ENCODE data around the gene AVPI1.

AVPI1 gene

GRCh38 chr10:97664282-97664850, 22.7 kb downstream of the AVPI1 start:
- Histone ChIP-seq H3K4me2 (ENCODE audit: low read depth, low read length, poor library complexity, severe bottlenecking) (no peak overlapping the region), H3K9me3 (ENCODE audit: insufficient read depth, low read length) (no peaks in the 10 kb centered on the region), H3K27ac (ENCODE audit: low read depth, low read length) (no peak overlapping the region), H3K36me3 (ENCODE audit: low read length) (no peaks in the 10 kb centered on the region; the same call in 1 of the 2 replicates), H3K27me3 (ENCODE audit: low read length) (no peaks in the 10 kb centered on the region), H3K79me2 (ENCODE audit: insufficient read depth, low read length) (no peaks in the 10 kb centered on the region), H4K20me1 (ENCODE audit: low read depth, low read length) (no peaks in the 10 kb centered on the region), H3K4me3 (ENCODE audit: insufficient read depth, low read length, poor library complexity, severe bottlenecking) (no peak overlapping the region), H3K9me2 (replicated peaks; ENCODE audit: insufficient read depth, low read length) (no peaks in the 10 kb centered on the region), H3K9ac (ENCODE audit: low read length) (no peak overlapping the region), H3F3A (ENCODE audit: insufficient read depth) (no peaks in the 10 kb centered on the region), H2AFZ (ENCODE audit: low read depth, low read length, severe bottlenecking) (no peak overlapping the region)
- TF ChIP-seq CTCF (IDR thresholded peaks at IDR 0.05; ENCODE audit: insufficient read depth, low read length, poor library complexity, severe bottlenecking) (no peak), EZH2phosphoT487 (conservative IDR thresholded peaks at IDR 0.05; ENCODE audit: low read length) (no peak)

DNA sequence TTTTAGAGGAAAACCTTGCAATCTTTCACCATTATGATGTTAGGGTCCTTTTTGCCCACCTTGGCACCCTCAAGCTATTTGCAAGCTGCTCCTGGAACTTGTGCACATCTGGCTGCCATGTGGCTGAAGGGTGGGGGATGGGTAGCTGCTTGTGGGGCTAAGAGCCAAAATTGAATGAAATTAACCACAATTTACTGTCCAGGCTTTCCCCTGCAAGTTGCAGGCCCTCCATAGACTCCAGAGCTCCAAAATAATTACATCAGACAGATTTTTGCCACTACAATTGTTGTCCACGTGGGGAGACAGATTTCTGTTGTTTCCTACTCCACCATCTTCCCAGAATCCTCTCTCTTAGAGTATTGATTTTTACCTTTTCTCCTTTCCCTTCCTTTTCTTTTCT, 27.5 kb downstream of the AVPI1 start:
- no peaks in the 10 kb centered on the region for H3F3A ChIP-seq (ENCODE audit: insufficient read depth)
- no peaks in the 10 kb centered on the region for H3K9me3 ChIP-seq (ENCODE audit: insufficient read depth, low read length)
- H3K79me2 ChIP-seq (ENCODE audit: insufficient read depth, low read length): no peaks in the 10 kb centered on the region
- no peak overlapping the region for H2AFZ ChIP-seq (ENCODE audit: low read depth, low read length, severe bottlenecking)
- H3K4me2 ChIP-seq (ENCODE audit: low read depth, low read length, poor library complexity, severe bottlenecking): no peak overlapping the region
- no peaks in the 10 kb centered on the region; the same call in 1 of the 2 replicates for H3K36me3 ChIP-seq (ENCODE audit: low read length)
- H3K9ac ChIP-seq (ENCODE audit: low read length): no peak overlapping the region
- no peak overlapping the region for H3K4me3 ChIP-seq (ENCODE audit: insufficient read depth, low read length, poor library complexity, severe bottlenecking)
- H3K9me2 ChIP-seq (replicated peaks; ENCODE audit: insufficient read depth, low read length): no peaks in the 10 kb centered on the region
- H3K27ac ChIP-seq (ENCODE audit: low read depth, low read length): no peak overlapping the region
- TF ChIP-seq CTCF (IDR thresholded peaks at IDR 0.05; ENCODE audit: insufficient read depth, low read length, poor library complexity, severe bottlenecking) (no peak), EZH2phosphoT487 (conservative IDR thresholded peaks at IDR 0.05; ENCODE audit: low read length) (no peak)
- H3K27me3 ChIP-seq (ENCODE audit: low read length): no peaks in the 10 kb centered on the region
- no peaks in the 10 kb centered on the region for H4K20me1 ChIP-seq (ENCODE audit: low read depth, low read length)

DNA sequence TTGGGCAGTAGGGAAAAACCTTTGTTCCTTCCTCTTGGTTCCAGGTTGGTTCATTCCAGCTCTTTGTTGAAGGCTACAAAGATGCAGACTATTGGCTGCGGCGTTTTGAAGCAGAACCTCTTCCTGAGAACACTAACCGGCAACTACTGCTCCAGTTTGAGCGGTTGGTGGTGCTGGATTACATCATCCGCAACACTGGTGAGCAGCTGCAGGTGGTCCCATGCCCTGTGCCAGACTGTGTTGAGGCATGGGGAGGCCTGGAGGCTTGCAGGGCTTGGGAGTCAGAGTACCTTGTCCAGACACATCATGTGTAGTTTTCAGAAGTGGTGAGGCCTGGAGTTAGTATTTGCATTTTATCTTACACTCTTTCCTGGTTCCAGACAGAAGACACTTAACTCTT, 30.3 kb downstream of the AVPI1 start:
- no peak overlapping the region for H2AFZ ChIP-seq (ENCODE audit: low read depth, low read length, severe bottlenecking)
- H3K36me3 ChIP-seq (ENCODE audit: low read length): peaks cover 8% of the 10 kb centered on the region; the same call in 1 of the 2 replicates
- H3F3A ChIP-seq (ENCODE audit: insufficient read depth): no peaks in the 10 kb centered on the region
- no peaks in the 10 kb centered on the region for H3K9me2 ChIP-seq (replicated peaks; ENCODE audit: insufficient read depth, low read length)
- TF ChIP-seq EZH2phosphoT487 (conservative IDR thresholded peaks at IDR 0.05; ENCODE audit: low read length) (no peak), CTCF (IDR thresholded peaks at IDR 0.05; ENCODE audit: insufficient read depth, low read length, poor library complexity, severe bottlenecking) (no peak)
- no peaks in the 10 kb centered on the region for H3K27me3 ChIP-seq (ENCODE audit: low read length)
- H3K4me3 ChIP-seq (ENCODE audit: insufficient read depth, low read length, poor library complexity, severe bottlenecking): no peak overlapping the region
- no peaks in the 10 kb centered on the region for H4K20me1 ChIP-seq (ENCODE audit: low read depth, low read length)
- no peak overlapping the region for H3K9ac ChIP-seq (ENCODE audit: low read length)
- no peak overlapping the region for H3K4me2 ChIP-seq (ENCODE audit: low read depth, low read length, poor library complexity, severe bottlenecking)
- no peaks in the 10 kb centered on the region for H3K9me3 ChIP-seq (ENCODE audit: insufficient read depth, low read length)
- no peaks in the 10 kb centered on the region for H3K79me2 ChIP-seq (ENCODE audit: insufficient read depth, low read length)
- no peak overlapping the region for H3K27ac ChIP-seq (ENCODE audit: low read depth, low read length)
